HG03457 (cell line): ENCODE measurements around the gene OTUB1.

Experiments used
- ATAC-seq: cut with Tn5 transposase; IDR thresholded peaks from one replicate; pipeline ENCODE4 v1.9.1; 2021; ENCODE audit warnings: moderate number of reproducible peaks; ENCODE audit not compliant: unreplicated experiment

OTUB1 gene

GRCh38 chr11:63974259-63975143, 11.7 kb upstream of the OTUB1 start, which contains the start of gene COX8A:
COX8A (plus strand) TSS chr11:63974620; CDS start chr11:63974681, 61 bp downstream.
- ATAC-seq, result peak; percentile 92

GRCh38 chr11:63978551-63979239, 7.5 kb upstream of the OTUB1 start:
- no peak for ATAC-seq

GRCh38 chr11:63979426-63979825, 6.8 kb upstream of the OTUB1 start:
- no peak for ATAC-seq

- peak; percentile 21 for ATAC-seq
These were observed 454 bp upstream of the OTUB1 start for GRCh38 chr11:63985812-63986155.

GRCh38 chr11:63986932-63987513, 785 bp downstream of the OTUB1 start:
- no peak for ATAC-seq

- ATAC-seq, result no peak
These were observed 5.3 kb downstream of the OTUB1 start for GRCh38 chr11:63991558-63991957.

GRCh38 chr11:63993100-63993499, 6.9 kb downstream of the OTUB1 start:
- ATAC-seq, result no peak

- ATAC-seq, result no peak
These were observed 7.8 kb downstream of the OTUB1 start for GRCh38 chr11:63993993-63994392.

- ATAC-seq, result no peak
These were observed 10.3 kb downstream of the OTUB1 start for GRCh38 chr11:63996512-63996911.

- ATAC-seq, result no peak
These were observed 11.0 kb downstream of the OTUB1 start for GRCh38 chr11:63997104-63997700.

- no peak for ATAC-seq
These were observed 11.6 kb downstream of the OTUB1 start for GRCh38 chr11:63997801-63998337.

GRCh38 chr11:63998558-63999348, 12.5 kb downstream of the OTUB1 start:
- ATAC-seq, result no peak

GRCh38 chr11:63999349-64000025, 13.2 kb downstream of the OTUB1 start:
- no peak for ATAC-seq

- no peak for ATAC-seq
These were observed 13.9 kb downstream of the OTUB1 start for GRCh38 chr11:64000026-64000739.

GRCh38 chr11:64000740-64001483, 14.7 kb downstream of the OTUB1 start:
- ATAC-seq, result no peak

- ATAC-seq, result no peak
These were observed 15.5 kb downstream of the OTUB1 start for GRCh38 chr11:64001484-64002420.

GRCh38 chr11:64003807-64004589, 17.8 kb downstream of the OTUB1 start:
- no peak for ATAC-seq
